ENCODE measurements around the gene FLRT1. TPM values are rescaled to one million over a fixed set of nuclear protein-coding genes. Genes with fewer than 3 reads are reported as not detected.

FLRT1 gene
- total and polyA plus RNA-seq, 2 donors (not counting 1 experiment from before 2014, with no cell fraction given): 0.02 to 0.17 TPM

GRCh38 chr11:64007629-64008282 lies 28.0 kb upstream of the FLRT1 start:
- Histone ChIP-seq H3K9me3 (ENCODE audit: control insufficient read depth, insufficient read depth, low read depth, low read length) (no peaks in the 10 kb centered on the region), H4K20me1 (ENCODE audit: control insufficient read depth, extremely low read depth, insufficient read depth, low read length) (no peaks in the 10 kb centered on the region), H3K27ac (ENCODE audit: insufficient read depth, low read length) (no peak overlapping the region), H3K79me2 (ENCODE audit: control insufficient read depth, insufficient read depth, low read length) (no peaks in the 10 kb centered on the region), H3K36me3 (ENCODE audit: control insufficient read depth, insufficient read depth, low read length) (no peaks in the 10 kb centered on the region), H3K4me1 (ENCODE audit: control insufficient read depth, extremely low read depth, insufficient read depth, low read length) (peaks cover 7% of the 10 kb centered on the region), H3K9ac (ENCODE audit: insufficient read depth, low read length) (no peak overlapping the region), H2AFZ (ENCODE audit: low read length) (peak overlapping the region; percentile 59), H3K27me3 (ENCODE audit: control insufficient read depth, insufficient read depth, low read length) (no peaks in the 10 kb centered on the region), H3K4me3 (replicated peaks in 1 of 4; ENCODE audit: control extremely low read depth in 1 of 4, insufficient read depth in 1 of 4, low read depth in 3 of 4, low read length in 4 of 4) (peak overlapping the region; percentile 2 to 46 (median 25)), H3K4me2 (ENCODE audit: extremely low read depth, insufficient read depth, low read length) (peak overlapping the region; percentile 83)
- TF ChIP-seq EZH2 (IDR thresholded peaks at IDR 0.05; ENCODE audit: low read length, missing control alignments): no peak
- peak; percentile 18 to 19 for TF ChIP-seq CTCF (conservative IDR thresholded peaks at IDR 0.05 in 1 of 2, IDR thresholded peaks at IDR 0.05 in 1 of 2; ENCODE audit: low read depth in 1 of 2, low read length in 2 of 2)
- DNase-seq (ENCODE audit: low read depth in 2 of 2): peak in 1 of 2 donors; percentile 18

- Histone ChIP-seq H2AFZ (ENCODE audit: low read length) (no peak overlapping the region), H3K79me2 (ENCODE audit: control insufficient read depth, insufficient read depth, low read length) (no peaks in the 10 kb centered on the region), H3K27ac (ENCODE audit: insufficient read depth, low read length) (no peak overlapping the region), H3K9me3 (ENCODE audit: control insufficient read depth, insufficient read depth, low read depth, low read length) (no peaks in the 10 kb centered on the region), H3K36me3 (ENCODE audit: control insufficient read depth, insufficient read depth, low read length) (no peaks in the 10 kb centered on the region), H4K20me1 (ENCODE audit: control insufficient read depth, extremely low read depth, insufficient read depth, low read length) (no peaks in the 10 kb centered on the region), H3K27me3 (ENCODE audit: control insufficient read depth, insufficient read depth, low read length) (no peaks in the 10 kb centered on the region), H3K4me3 (replicated peaks in 1 of 4; ENCODE audit: control extremely low read depth in 1 of 4, insufficient read depth in 1 of 4, low read depth in 3 of 4, low read length in 4 of 4) (peak overlapping the region in 1 of 4 experiments; percentile 46), H3K4me1 (ENCODE audit: control insufficient read depth, extremely low read depth, insufficient read depth, low read length) (peaks cover 7% of the 10 kb centered on the region), H3K9ac (ENCODE audit: insufficient read depth, low read length) (no peak overlapping the region), H3K4me2 (ENCODE audit: extremely low read depth, insufficient read depth, low read length) (peak overlapping the region; percentile 83)
- DNase-seq (ENCODE audit: low read depth in 2 of 2): no peak
- TF ChIP-seq EZH2 (IDR thresholded peaks at IDR 0.05; ENCODE audit: low read length, missing control alignments) (no peak), CTCF (conservative IDR thresholded peaks at IDR 0.05 in 1 of 2, IDR thresholded peaks at IDR 0.05 in 1 of 2; ENCODE audit: low read depth in 1 of 2, low read length in 2 of 2) (no peak)
These were observed 27.3 kb upstream of the FLRT1 start for GRCh38 chr11:64008283-64008913.

- Histone ChIP-seq H3K4me2 (ENCODE audit: extremely low read depth, insufficient read depth, low read length) (no peak overlapping the region), H3K4me3 (replicated peaks in 1 of 4; ENCODE audit: control extremely low read depth in 1 of 4, insufficient read depth in 1 of 4, low read depth in 3 of 4, low read length in 4 of 4) (no peak overlapping the region), H3K9me3 (ENCODE audit: control insufficient read depth, insufficient read depth, low read depth, low read length) (no peaks in the 10 kb centered on the region), H3K27ac (ENCODE audit: insufficient read depth, low read length) (no peak overlapping the region), H3K9ac (ENCODE audit: insufficient read depth, low read length) (no peak overlapping the region), H2AFZ (ENCODE audit: low read length) (no peak overlapping the region), H4K20me1 (ENCODE audit: control insufficient read depth, extremely low read depth, insufficient read depth, low read length) (no peaks in the 10 kb centered on the region), H3K79me2 (ENCODE audit: control insufficient read depth, insufficient read depth, low read length) (no peaks in the 10 kb centered on the region), H3K4me1 (ENCODE audit: control insufficient read depth, extremely low read depth, insufficient read depth, low read length) (peaks cover 7% of the 10 kb centered on the region), H3K27me3 (ENCODE audit: control insufficient read depth, insufficient read depth, low read length) (no peaks in the 10 kb centered on the region), H3K36me3 (ENCODE audit: control insufficient read depth, insufficient read depth, low read length) (no peaks in the 10 kb centered on the region)
- DNase-seq (ENCODE audit: low read depth in 2 of 2): no peak
- TF ChIP-seq CTCF (conservative IDR thresholded peaks at IDR 0.05 in 1 of 2, IDR thresholded peaks at IDR 0.05 in 1 of 2; ENCODE audit: low read depth in 1 of 2, low read length in 2 of 2) (no peak), EZH2 (IDR thresholded peaks at IDR 0.05; ENCODE audit: low read length, missing control alignments) (no peak)
These were observed 26.7 kb upstream of the FLRT1 start for GRCh38 chr11:64008914-64009633.

All from fibroblast of lung (primary cell).